DMS114 treated with DMSO at 0.1 percent for 48 hours (cell line): ENCODE results near the gene KRT86.
"Not testable (repeated sequence)": the region's sequence is repeated elsewhere in the genome, so short reads cannot be mapped to it uniquely, and the experiment has no call there.

Experiments used
- DNase-seq: peaks from one replicate; lab custom pipeline; 2025; ENCODE audit not compliant: unreplicated experiment; lab: John Stamatoyannopoulos, UW

The KRT86 gene

DNA sequence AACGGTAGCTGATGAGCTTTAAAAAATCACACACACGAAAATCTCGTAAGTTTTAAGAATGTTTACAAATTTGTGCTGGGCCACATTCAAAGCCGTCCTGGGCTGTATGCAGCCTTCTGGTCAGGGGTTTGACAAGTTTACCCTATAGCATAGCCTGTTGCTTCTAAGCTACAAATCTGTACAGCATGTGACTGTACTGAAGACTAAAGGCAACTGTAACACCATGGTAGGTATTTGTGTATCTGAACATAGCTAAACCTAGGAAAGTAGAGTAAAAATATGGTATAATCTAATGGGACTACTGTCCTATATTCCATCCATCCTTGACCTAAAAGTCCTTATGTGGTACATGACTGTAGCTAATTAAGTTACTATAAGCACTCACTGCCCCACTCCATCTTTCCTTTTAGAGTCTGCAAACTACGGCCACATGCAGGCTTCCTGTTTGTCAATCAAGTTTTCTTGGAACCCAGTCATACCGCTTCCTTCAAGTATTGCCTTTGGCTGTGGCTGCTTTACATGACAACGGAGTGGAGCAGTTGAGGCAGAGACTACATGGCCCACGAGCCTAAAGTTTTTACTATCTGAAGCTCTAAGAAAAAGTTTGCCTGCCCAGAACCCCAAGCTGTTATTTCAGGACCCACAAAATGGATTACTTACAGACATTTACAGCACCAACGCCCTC lies 22.9 kb upstream of the KRT86 start:
- no peak for DNase-seq

- not testable (repeated sequence) for DNase-seq
These were observed 22.2 kb upstream of the KRT86 start for GRCh38 chr12:52252175-52252615.

DNA sequence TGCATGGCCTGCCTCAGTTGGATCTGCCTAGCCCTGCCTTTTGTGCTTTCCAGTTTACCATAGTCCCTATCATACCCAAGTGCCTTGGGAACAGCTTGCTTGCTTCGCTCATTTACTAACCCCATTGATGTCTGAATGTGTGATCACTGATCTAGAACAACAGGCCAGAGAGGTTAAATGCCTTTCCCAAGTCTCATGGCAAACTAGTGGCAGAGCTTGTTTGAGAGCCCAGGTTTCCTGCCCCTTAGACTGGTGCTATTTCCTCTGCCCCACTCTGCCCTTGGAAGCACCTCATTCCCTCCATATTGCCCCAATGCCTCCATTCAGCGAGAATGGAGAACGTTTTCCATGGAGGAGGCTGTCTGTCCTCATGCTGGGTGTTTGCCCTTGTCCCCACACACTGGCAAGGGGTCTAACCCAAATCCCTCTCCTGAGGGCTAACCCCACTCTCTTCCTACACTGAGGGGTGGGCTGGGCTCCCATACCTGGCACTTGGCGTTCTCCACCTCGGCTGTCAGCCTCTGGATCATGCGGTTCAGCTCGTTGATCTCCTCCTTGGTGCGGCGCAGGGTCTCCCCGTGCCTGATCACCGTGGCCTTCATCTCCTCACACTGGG lies 21.6 kb upstream of the KRT86 start:
- DNase-seq, result no peak

DNA sequence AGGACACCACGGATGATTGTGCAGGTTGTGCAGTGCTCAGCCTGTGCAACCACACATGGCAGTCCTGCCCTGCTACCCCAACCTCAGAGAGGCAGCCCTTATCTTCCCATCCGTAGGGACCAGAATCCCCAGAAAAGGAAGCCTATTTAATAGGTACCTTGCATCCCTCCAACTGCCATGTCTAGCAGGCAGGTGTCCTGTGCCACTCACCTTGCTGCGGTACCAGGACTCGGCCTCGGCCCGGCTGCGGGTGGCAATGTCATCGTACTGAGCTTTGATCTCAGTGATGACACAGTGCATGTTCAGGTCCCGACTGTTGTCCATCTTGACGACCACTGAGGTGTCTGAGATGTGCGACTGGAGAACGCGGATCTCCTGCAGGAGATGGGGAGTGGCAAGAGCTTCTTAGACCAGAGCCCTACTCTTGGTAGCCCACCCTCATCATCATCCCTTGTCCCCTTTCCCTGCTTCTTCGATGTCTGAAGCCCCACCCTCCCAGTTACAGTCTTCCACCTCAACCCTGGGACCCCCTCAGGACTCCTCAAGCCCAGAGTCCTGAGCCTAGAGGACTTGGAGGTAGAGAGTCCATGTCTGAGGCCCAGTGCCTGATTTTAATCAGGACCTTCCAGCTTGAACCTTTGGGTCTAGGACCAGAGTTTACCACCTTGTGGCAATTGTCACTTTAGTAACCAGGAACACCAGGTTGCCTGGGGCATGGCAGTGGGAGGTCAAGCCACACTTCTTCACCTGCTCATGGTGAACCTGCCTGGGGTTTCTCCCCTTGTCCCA lies 20.9 kb upstream of the KRT86 start:
- no peak for DNase-seq

- DNase-seq, result no peak
These were observed 20.1 kb upstream of the KRT86 start for GRCh38 chr12:52254180-52254964.

GRCh38 chr12:52254965-52255751 lies 19.3 kb upstream of the KRT86 start:
- no peak for DNase-seq

GRCh38 chr12:52255926-52256583 lies 18.4 kb upstream of the KRT86 start:
- DNase-seq, result no peak

GRCh38 chr12:52256584-52256935 lies 17.9 kb upstream of the KRT86 start:
- DNase-seq, result no peak

- DNase-seq, result no peak
These were observed 17.3 kb upstream of the KRT86 start for GRCh38 chr12:52257074-52257551.

GRCh38 chr12:52257922-52258321 lies 16.5 kb upstream of the KRT86 start:
- DNase-seq, result not testable (repeated sequence)

- DNase-seq, result no peak
These were observed 16.0 kb upstream of the KRT86 start for GRCh38 chr12:52258335-52258901.

DNA sequence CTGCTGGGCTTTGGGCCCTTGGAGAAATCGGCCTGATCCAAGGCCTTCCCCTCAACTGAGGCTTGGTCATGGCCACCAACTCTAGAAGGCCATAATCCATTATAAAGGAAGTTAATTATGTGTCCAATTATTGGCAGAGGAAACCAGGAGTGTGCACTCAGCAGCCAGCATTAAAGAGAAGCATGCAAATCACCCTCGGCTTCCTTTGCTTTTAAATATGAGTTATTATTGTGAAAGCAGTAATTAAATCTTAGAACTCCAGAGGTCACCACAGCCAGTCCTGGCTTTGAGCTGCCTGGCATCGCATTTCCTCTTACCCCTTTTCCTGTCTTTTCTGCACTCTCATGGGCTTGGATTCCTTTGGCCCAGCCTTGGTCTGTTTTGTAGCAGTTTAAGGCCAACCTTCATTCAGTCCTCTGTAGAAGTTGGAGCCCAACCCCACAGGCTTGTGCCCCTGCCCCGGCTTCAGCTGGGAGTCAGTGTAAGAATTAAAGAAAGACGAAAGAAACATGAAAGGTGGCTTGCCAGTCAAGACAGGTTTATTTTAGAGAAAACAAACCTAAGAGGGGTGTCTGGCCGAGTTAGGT lies 14.7 kb upstream of the KRT86 start:
- DNase-seq, result no peak

- no peak for DNase-seq
These were observed 13.9 kb upstream of the KRT86 start for GRCh38 chr12:52260361-52261207.

DNA sequence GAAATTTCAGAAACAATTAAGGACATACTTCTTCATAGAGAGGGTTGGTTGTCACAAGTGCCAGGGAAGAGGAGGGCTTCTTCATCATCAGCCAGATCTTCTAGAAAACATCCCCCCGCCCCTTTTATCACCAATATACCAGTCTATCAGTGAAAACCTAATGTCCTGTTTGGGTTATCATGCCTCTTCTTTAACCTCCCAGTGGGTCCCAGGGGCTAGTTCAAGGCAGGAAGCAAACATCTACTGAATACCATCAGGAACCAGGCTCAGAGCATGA lies 13.3 kb upstream of the KRT86 start:
- DNase-seq, result no peak

DNA sequence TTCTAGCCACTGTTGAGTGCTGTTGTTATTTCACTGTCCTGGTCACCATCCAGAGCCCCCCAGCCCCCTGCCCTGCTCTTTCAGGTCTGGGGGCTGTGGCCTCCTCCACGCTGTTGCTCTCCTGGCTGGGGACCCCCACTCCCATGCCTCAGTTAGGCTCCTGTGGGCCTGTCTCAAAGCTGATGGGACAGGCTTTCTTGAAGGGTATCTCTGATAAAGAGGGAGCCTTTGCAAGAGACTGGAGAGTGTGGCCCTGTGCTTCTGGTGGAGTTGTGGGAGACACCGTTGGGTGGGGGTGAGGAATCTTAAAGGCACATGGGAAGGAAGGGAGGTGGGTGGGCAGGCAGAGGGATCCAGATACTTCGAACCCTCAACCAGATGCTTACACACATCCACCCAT lies 12.2 kb upstream of the KRT86 start:
- DNase-seq, result no peak

DNA sequence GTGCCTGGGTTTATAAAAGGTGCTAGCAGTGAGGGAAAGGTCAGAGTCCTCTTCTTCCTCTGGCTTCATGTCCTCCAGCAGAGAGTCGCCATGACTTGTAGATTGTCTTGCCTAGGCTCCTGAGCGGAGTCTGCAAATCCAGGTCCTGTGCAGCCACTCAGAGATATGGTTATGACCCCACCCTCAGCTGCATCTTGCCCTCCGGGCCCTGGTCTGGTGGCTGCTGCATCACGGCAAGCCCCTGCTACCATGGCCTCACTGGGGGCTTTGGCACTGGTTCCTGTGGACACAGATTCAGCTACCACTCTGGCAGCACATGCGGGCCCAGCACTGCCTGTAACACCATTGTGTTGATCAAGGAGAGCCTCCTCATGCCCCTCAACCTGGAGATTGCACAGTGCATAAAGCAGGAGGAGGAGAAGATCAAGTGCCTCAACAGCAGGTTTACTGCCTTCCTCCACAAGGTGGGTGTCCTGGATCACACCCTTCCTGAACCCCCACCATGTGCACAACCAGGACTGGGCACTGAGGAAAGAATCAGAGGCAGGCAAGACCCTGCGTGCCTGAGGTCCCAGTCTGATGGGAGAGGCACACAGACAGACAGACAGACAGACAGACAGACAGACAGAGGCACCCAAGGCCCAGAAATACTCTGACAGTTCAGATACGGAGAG lies 10.5 kb upstream of the KRT86 start:
- no peak for DNase-seq

- no peak for DNase-seq
These were observed 10.0 kb upstream of the KRT86 start for GRCh38 chr12:52264435-52264825.

GRCh38 chr12:52266514-52266913 lies 7.9 kb upstream of the KRT86 start:
- DNase-seq, result no peak
